NB4 (cell line): ENCODE data around the gene DCAF6.

Experiments used
- DNase-seq: peaks from one replicate; pipeline ENCODE4 v3.0.0; 2010; ENCODE audit warnings: low read depth
- H3K4me3 ChIP-seq: one replicate; pipeline ENCODE4 v1.5.1; 2011; ENCODE audit warnings: mild to moderate bottlenecking, low read depth, low read length, moderate library complexity
- CTCF ChIP-seq: IDR thresholded peaks from one replicate; pipeline ENCODE4 v1.5.1; 2012; ENCODE audit warnings: low read depth, low read length
- MYC ChIP-seq: IDR thresholded peaks from 2 replicates; pipeline ENCODE4 v1.6.1; 2011; ENCODE audit warnings: low read depth, low read length
- POLR2A ChIP-seq: IDR thresholded peaks from 2 replicates; pipeline ENCODE4 v1.6.1; 2011; ENCODE audit warnings: mild to moderate bottlenecking; ENCODE audit not compliant: insufficient read length; ENCODE audit errors: extremely low read depth
- TF ChIP-seq, protein P1 (sequence below): IDR thresholded peaks from 2 replicates; pipeline ENCODE4 v1.6.1; 2011; ENCODE audit warnings: low read depth, low read length

The DCAF6 gene

GRCh38 chr1:168081373-168082007 is 145.0 kb downstream of the DCAF6 start:
- no peak overlapping the region for H3K4me3 ChIP-seq
- DNase-seq: no peak
- no peak for TF ChIP-seq CTCF
- no peak for TF ChIP-seq POLR2A
- TF ChIP-seq MYC: no peak
- TF ChIP-seq, protein P1, sequence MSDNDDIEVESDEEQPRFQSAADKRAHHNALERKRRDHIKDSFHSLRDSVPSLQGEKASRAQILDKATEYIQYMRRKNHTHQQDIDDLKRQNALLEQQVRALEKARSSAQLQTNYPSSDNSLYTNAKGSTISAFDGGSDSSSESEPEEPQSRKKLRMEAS: no peak

- no peak overlapping the region for H3K4me3 ChIP-seq
- peak; percentile 95 for TF ChIP-seq CTCF
- TF ChIP-seq, protein P1: no peak
- peak; percentile 74 for DNase-seq
Measured at GRCh38 chr1:168082008-168082876, 145.8 kb downstream of the DCAF6 start.

DNA sequence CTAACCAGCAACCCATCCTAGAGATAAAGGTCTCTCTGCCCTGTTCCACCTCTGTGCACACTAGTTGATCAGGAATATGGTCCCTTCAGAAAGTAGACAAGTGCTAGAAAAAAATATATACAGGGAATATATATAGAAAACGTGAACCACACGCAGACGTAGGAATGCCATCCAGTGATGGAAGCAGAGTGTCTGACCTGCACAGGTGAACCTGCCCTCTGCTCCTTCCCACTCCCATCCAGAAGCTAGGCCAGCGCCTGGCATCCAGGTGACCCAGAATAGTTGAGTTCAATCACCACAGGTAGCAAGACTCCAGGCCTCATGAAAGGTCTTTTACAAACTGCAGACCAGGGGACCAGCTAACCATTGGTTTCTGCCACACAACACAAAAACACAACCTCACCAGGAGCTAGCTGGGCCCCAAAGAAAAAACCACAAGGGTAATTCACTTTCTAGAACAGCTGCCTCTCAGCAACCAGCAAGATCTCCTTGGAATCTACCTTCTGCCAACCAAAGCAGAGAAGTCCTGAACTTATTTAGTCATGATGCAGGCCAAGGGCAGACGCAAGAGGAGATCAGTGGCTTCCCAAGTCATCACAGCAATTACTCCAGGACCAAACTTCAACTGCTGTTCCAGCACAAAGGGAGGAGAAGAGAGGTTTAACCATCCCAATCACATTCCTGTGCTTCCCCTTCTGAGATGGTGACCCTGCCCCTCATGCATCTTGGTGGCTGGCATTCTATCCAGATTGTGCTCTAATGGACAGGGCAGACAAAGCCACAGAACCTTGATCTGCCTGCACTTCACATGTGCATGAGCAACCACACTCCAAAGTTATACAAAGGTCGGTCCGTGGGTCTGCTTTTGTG is 147.2 kb downstream of the DCAF6 start:
- TF ChIP-seq, protein P1: no peak
- TF ChIP-seq POLR2A: no peak
- no peak for TF ChIP-seq CTCF
- TF ChIP-seq MYC: no peak
- no peak overlapping the region for H3K4me3 ChIP-seq
- DNase-seq: no peak

GRCh38 chr1:168084396-168085231 is 148.1 kb downstream of the DCAF6 start:
- no peak for TF ChIP-seq MYC
- peak; percentile 91 for TF ChIP-seq CTCF
- DNase-seq: peak; percentile 76
- H3K4me3 ChIP-seq: no peak overlapping the region

DNA sequence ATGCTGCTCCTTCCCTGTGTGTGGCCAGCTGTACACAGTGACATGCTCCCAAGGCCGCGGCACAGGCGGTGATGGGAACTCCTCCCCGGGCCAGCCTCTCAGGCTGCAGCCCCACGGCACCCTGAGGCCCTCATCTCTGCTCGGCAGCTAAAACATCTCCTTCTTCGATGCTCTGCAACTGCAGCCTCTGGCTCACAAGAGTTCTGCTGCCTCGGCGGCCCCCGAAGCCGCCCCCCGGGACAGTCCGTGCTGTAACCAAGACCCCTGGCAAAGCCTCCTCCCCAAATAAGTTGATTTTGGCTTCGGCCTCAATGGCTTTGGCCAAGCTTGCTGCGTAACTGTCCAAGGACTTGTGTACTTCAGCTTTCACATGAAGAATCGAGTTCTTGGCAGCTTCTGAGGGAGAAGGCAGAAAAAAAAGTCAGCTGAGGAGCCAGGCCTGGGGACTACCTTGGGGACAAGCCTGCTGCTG is 149.0 kb downstream of the DCAF6 start:
- no peak for DNase-seq
- TF ChIP-seq, protein P1: no peak
- TF ChIP-seq MYC: no peak
- no peak for TF ChIP-seq POLR2A
- TF ChIP-seq CTCF: no peak
- no peak overlapping the region for H3K4me3 ChIP-seq
